ENCODE data around the gene CSNK2A3.

The CSNK2A3 gene

DNA sequence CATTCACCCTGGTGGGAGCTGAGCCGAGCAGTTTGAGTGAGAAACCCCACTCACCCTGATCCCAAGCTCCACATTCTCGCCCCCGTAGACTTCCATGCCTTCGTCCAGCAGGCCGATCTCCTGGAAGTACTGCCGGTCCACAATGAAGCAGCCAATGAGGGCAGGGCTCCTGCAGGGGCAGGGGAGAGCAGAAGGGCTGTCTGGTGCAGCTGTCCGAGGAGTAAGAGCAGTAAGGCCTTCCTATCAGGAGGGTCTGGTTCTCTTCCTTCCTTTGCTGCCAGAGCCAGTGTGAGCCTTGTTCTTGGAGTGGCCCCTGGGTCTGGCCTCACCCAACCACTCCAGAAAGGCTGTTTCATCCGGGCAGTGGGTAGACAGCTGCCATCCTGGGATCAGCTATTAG is 19.4 kb upstream of the CSNK2A3 start:
- in situ Hi-C loops (cut with HindIII; ENCODE audit: low sequenced_read_pairs), result no loop called here
- TF ChIP-seq, protein P1, sequence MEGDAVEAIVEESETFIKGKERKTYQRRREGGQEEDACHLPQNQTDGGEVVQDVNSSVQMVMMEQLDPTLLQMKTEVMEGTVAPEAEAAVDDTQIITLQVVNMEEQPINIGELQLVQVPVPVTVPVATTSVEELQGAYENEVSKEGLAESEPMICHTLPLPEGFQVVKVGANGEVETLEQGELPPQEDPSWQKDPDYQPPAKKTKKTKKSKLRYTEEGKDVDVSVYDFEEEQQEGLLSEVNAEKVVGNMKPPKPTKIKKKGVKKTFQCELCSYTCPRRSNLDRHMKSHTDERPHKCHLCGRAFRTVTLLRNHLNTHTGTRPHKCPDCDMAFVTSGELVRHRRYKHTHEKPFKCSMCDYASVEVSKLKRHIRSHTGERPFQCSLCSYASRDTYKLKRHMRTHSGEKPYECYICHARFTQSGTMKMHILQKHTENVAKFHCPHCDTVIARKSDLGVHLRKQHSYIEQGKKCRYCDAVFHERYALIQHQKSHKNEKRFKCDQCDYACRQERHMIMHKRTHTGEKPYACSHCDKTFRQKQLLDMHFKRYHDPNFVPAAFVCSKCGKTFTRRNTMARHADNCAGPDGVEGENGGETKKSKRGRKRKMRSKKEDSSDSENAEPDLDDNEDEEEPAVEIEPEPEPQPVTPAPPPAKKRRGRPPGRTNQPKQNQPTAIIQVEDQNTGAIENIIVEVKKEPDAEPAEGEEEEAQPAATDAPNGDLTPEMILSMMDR (IDR thresholded peaks at IDR 0.05; ENCODE audit: low read depth, low read length, missing control alignments), result no peak

DNA sequence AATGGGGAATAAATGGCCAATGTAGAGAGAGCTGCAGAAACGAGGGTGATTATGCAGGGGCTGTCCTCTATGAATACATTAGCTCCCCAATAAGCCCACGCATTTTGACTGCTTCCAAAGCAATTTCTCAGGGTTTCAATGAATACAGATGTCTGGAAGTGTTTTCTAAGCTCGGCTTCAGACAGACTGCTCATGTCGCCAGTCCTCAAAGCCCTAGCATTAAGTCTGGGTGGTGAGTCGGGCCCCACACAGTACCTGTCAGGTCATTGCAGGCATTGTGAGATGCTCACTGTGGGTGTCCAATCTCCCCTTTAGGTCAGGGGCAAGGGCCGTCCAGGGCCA is 17.9 kb upstream of the CSNK2A3 start:
- in situ Hi-C loops (cut with HindIII; ENCODE audit: low sequenced_read_pairs), result no loop called here
- TF ChIP-seq, protein P1 (IDR thresholded peaks at IDR 0.05; ENCODE audit: low read depth, low read length, missing control alignments), result no peak
- DNase-seq (ENCODE audit: low read depth), result no peak
- H3K4me3 ChIP-seq (ENCODE audit: low read depth, low read length), result no peak overlapping the region

More for the DNA sequence above, 19.4 kb upstream of the CSNK2A3 start:
- no peak overlapping the region for H3K4me3 ChIP-seq (ENCODE audit: low read depth, low read length)
- DNase-seq (ENCODE audit: low read depth), result no peak

GRCh38 chr11:11370255-11370961 is 17.4 kb upstream of the CSNK2A3 start:
- TF ChIP-seq, protein P1 (IDR thresholded peaks at IDR 0.05; ENCODE audit: low read depth, low read length, missing control alignments), result no peak
- no peak overlapping the region for H3K4me3 ChIP-seq (ENCODE audit: low read depth, low read length)
- DNase-seq (ENCODE audit: low read depth), result no peak
- in situ Hi-C loops (cut with HindIII; ENCODE audit: low sequenced_read_pairs), result no loop called here

- TF ChIP-seq, protein P1 (IDR thresholded peaks at IDR 0.05; ENCODE audit: low read depth, low read length, missing control alignments), result no peak
- peak; percentile 23 for DNase-seq (ENCODE audit: low read depth)
- in situ Hi-C loops (cut with HindIII; ENCODE audit: low sequenced_read_pairs), result no loop called here
Measured at GRCh38 chr11:11366793-11367192, 13.7 kb upstream of the CSNK2A3 start.

GRCh38 chr11:11363674-11364073 is 10.6 kb upstream of the CSNK2A3 start:
- TF ChIP-seq, protein P1 (IDR thresholded peaks at IDR 0.05; ENCODE audit: low read depth, low read length, missing control alignments), result no peak
- in situ Hi-C loops (cut with HindIII; ENCODE audit: low sequenced_read_pairs), result no loop called here
- no peak for DNase-seq (ENCODE audit: low read depth)
- H3K4me3 ChIP-seq (ENCODE audit: low read depth, low read length), result no peak overlapping the region

More at GRCh38 chr11:11366793-11367192, 13.7 kb upstream of the CSNK2A3 start:
- no peak overlapping the region for H3K4me3 ChIP-seq (ENCODE audit: low read depth, low read length)

DNA sequence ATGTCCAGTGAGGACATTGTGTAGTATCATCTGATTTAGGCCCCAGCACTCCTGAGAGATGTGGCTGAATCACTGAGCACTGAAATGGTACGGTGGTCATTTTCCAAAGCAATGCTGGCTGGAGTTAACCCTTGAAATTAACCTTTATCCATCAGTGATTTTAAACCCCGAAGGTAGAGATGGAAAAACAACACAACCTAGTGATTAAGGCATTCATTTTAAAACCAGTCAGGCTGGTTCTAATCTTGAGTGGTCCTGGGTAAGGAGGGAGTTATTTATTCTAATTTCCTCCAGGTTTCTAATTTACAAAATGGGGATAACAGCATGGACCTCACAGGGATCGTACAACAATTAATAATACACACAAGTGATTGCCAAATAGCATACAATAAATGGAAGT is 6.6 kb upstream of the CSNK2A3 start:
- no peak for DNase-seq (ENCODE audit: low read depth)
- TF ChIP-seq, protein P1 (IDR thresholded peaks at IDR 0.05; ENCODE audit: low read depth, low read length, missing control alignments), result no peak
- H3K4me3 ChIP-seq (ENCODE audit: low read depth, low read length), result no peak overlapping the region
- in situ Hi-C loops (cut with HindIII; ENCODE audit: low sequenced_read_pairs), result no loop called here

All from astrocyte of the cerebellum (primary cell).